HS-27A (cell line): Measurements from ENCODE around the gene SPATA31E1.
"Not testable (repeated sequence)": the region's sequence is repeated elsewhere in the genome, so short reads cannot be mapped to it uniquely, and the experiment has no call there.

Experiments
- DNase-seq: peaks from one replicate; pipeline ENCODE4 v3.0.0-alpha.2; 2012; ENCODE audit warnings: low read depth, missing footprints

Gene SPATA31E1

GRCh38 chr9:87934444-87934843 lies 51.8 kb downstream of the SPATA31E1 start:
- DNase-seq = not testable (repeated sequence)

DNA sequence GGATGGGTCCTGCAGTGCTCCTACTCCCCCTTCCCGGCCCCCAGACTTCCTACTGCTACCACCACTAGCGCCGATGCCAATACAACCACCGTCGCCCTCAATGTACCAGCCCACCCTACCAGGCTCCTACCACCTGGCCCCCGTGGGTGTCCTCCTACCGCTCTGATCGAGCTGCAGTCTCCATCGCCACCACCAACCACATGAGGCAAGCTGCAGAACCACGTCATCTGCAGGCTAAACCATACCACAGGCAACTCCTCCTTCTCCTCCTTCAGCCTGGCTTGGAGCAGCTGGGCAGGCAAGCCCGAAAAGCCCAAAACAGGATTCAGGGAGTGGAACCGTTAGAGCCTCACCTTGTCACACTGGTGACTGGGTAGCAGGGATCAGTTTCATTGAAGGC lies 54.7 kb downstream of the SPATA31E1 start:
- DNase-seq = not testable (repeated sequence)

GRCh38 chr9:87937918-87938317 lies 55.2 kb downstream of the SPATA31E1 start:
- DNase-seq = not testable (repeated sequence)

DNA sequence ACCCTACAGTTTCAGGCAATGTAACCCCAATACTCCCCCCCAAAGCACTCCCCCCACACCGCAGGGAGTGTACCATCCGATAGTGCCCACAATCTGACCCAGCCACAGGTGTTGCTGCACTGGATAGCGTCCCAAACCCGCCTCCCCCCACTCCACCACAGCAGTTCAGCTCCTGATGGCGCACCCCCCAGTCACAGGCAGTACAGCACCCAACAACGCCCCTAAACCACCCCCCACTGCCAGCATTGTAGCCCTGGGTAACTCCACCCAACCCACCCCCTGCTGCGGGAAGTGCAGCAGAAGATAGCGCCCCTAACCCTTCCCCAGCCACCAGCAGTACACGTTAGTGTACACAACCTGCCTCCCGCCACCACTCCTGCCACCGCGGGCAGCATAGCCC lies 55.7 kb downstream of the SPATA31E1 start:
- not testable (repeated sequence) for DNase-seq
